GM23248 (cell line): ENCODE measurements around the gene FAM216B.

ENCODE experiments used
- EZH2 ChIP-seq: fragments of 200-600 bp; sonication (generic); IDR thresholded peaks from 2 replicates; pipeline ENCODE4 v1.6.1; 2018; ENCODE audit warnings: antibody characterized with exemption, mild to moderate bottlenecking; ENCODE audit not compliant: insufficient read depth, poor library complexity, severe bottlenecking
- EZH2phosphoT487 ChIP-seq: fragments of 200-600 bp; sonication (generic); IDR thresholded peaks from 2 replicates; pipeline ENCODE4 v1.6.1; 2018; ENCODE audit warnings: antibody characterized with exemption, moderate library complexity, mild to moderate bottlenecking, low read depth; ENCODE audit not compliant: insufficient read depth

GRCh38 chr13:42788601-42789000 is 7.2 kb downstream of the FAM216B start:
- TF ChIP-seq EZH2 (no peak), EZH2phosphoT487 (no peak)
